ENCODE measurements around the gene CALHM2. TPM values are rescaled to one million over a fixed set of nuclear protein-coding genes. Genes with fewer than 3 reads are reported as not detected.
A peak's percentile ranks its signal among the peaks of the same experiment; 100 is the strongest.

CALHM2 gene
- total and polyA plus RNA-seq, 2 of the 4 experiments (the other 2 are of a cell fraction) = 2.5 to 7.9 TPM

DNA sequence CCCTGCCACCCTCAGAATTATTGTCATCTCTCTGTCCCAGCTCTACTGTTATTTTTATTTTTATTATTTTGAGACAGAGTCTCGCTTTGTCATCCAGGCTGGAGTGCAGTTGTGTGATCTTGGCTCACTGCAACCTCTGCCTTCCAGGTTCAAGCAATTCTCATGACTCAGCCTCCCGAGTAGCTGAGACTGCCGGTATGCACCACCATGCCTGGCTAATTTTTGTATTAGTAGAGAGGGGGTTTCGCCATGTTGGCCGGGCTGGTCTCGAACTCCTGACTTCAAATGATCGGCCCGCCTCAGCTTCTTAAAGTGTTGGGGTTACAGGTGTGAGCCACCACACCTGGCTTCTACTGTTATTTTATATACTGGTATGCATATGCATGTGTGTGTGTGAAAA is 11.0 kb downstream of the CALHM2 start:
- Histone ChIP-seq H3K14ac (replicated peaks; ENCODE audit: low read depth, low read length) (no peak overlapping the region), H3K4me1 (ENCODE audit: control insufficient read depth, insufficient read depth, low read length) (no peaks in the 10 kb centered on the region; the same call in 1 of the 2 replicates), H3K27ac (ENCODE audit: insufficient read depth, low read length) (no peak overlapping the region), H2BK120ac (ENCODE audit: low read depth, low read length) (no peak overlapping the region), H3K27me3 (ENCODE audit: control insufficient read depth, insufficient read depth, low read length) (no peaks in the 10 kb centered on the region), H4K8ac (ENCODE audit: low read depth in 2 of 2, low read length in 2 of 2) (no peak overlapping the region), H2AK9ac (replicated peaks; ENCODE audit: low read depth, low read length, poor library complexity) (no peak overlapping the region), H2BK5ac (ENCODE audit: low read depth, low read length, poor library complexity, severe bottlenecking) (no peak overlapping the region), H3K79me1 (ENCODE audit: low read depth in 1 of 2, low read length in 2 of 2) (no peaks in the 10 kb centered on the region; a peak in 1 of 4 replicates), H3K18ac (ENCODE audit: low read depth, low read length) (no peak overlapping the region), H2AK5ac (ENCODE audit: low read depth, low read length) (no peak overlapping the region), H3K36me3 (ENCODE audit: control insufficient read depth, insufficient read depth, low read length) (peaks cover 78% of the 10 kb centered on the region), H4K20me1 (ENCODE audit: insufficient read depth, low read length) (0 out of 2 replicates have a peak, but pooled peaks cover 4% of the 10 kb centered on the region), H2BK20ac (ENCODE audit: low read depth, low read length) (no peak overlapping the region), H3K9ac (ENCODE audit: low read depth, low read length) (no peak overlapping the region), H4K91ac (ENCODE audit: insufficient read depth, low read depth, low read length) (no peak overlapping the region), H3K56ac (ENCODE audit: extremely low read depth, insufficient read depth, low read length) (no peak overlapping the region), H3K4ac (ENCODE audit: low read depth, low read length) (no peak overlapping the region), H3K4me3 (ENCODE audit: insufficient read depth, low read depth, low read length) (no peak overlapping the region), H2BK15ac (ENCODE audit: low read depth, low read length) (no peak overlapping the region), H3K9me1 (ENCODE audit: insufficient read depth, low read length) (no peaks in the 10 kb centered on the region; the same call in 1 of the 2 replicates), H3K23ac (ENCODE audit: low read depth, low read length) (no peak overlapping the region), H2AFZ (replicated peaks; ENCODE audit: low read length, poor library complexity) (no peak overlapping the region), H3K4me2 (ENCODE audit: low read depth, low read length) (no peak overlapping the region), H3K9me3 (ENCODE audit: control insufficient read depth, insufficient read depth, low read length) (no peaks in the 10 kb centered on the region), H4K5ac (ENCODE audit: low read depth, low read length) (no peak overlapping the region)
- POLR2A ChIA-PET (ENCODE audit: unreplicated experiment) = no interaction called here
- in situ Hi-C loops (cut with MboI; ENCODE audit: low sequenced_read_pairs) = no loop called here
- TF ChIP-seq RFX5 (IDR thresholded peaks at IDR 0.05; ENCODE audit: low read depth, low read length) (no peak), CTCF (conservative IDR thresholded peaks at IDR 0.05; ENCODE audit: low read depth, low read length) (no peak), NFE2L2 (IDR thresholded peaks at IDR 0.05; ENCODE audit: low read depth, low read length) (no peak), FOS (IDR thresholded peaks at IDR 0.05; ENCODE audit: low read depth, low read length) (no peak), POLR2A (IDR thresholded peaks at IDR 0.05; ENCODE audit: low read depth, low read length) (no peak), BHLHE40 (IDR thresholded peaks at IDR 0.05; ENCODE audit: low read depth, low read length) (no peak), MAZ (IDR thresholded peaks at IDR 0.05; ENCODE audit: borderline replicate concordance, low read depth, low read length) (no peak), CHD1 (IDR thresholded peaks at IDR 0.05; ENCODE audit: low read depth, low read length) (no peak), SMC3 (IDR thresholded peaks at IDR 0.05; ENCODE audit: low read depth, low read length) (no peak), MAFK (IDR thresholded peaks at IDR 0.05; ENCODE audit: low read depth, low read length) (no peak), MXI1 (IDR thresholded peaks at IDR 0.05; ENCODE audit: borderline replicate concordance, low read depth, low read length) (no peak), CEBPB (IDR thresholded peaks at IDR 0.05; ENCODE audit: low read depth, low read length) (no peak), RAD21 (IDR thresholded peaks at IDR 0.05; ENCODE audit: low read length) (no peak), RCOR1 (IDR thresholded peaks at IDR 0.05; ENCODE audit: insufficient replicate concordance, low read length) (no peak)
- TF ChIP-seq, protein P1, sequence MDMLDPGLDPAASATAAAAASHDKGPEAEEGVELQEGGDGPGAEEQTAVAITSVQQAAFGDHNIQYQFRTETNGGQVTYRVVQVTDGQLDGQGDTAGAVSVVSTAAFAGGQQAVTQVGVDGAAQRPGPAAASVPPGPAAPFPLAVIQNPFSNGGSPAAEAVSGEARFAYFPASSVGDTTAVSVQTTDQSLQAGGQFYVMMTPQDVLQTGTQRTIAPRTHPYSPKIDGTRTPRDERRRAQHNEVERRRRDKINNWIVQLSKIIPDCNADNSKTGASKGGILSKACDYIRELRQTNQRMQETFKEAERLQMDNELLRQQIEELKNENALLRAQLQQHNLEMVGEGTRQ (IDR thresholded peaks at IDR 0.05; ENCODE audit: low read depth, low read length) = no peak
- TF ChIP-seq, protein P2, sequence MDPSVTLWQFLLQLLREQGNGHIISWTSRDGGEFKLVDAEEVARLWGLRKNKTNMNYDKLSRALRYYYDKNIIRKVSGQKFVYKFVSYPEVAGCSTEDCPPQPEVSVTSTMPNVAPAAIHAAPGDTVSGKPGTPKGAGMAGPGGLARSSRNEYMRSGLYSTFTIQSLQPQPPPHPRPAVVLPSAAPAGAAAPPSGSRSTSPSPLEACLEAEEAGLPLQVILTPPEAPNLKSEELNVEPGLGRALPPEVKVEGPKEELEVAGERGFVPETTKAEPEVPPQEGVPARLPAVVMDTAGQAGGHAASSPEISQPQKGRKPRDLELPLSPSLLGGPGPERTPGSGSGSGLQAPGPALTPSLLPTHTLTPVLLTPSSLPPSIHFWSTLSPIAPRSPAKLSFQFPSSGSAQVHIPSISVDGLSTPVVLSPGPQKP (IDR thresholded peaks at IDR 0.05; ENCODE audit: borderline replicate concordance, low read depth, low read length) = no peak
- BruUV-seq (replicated peaks) = no TSS peak
- CTCF ChIA-PET = no interaction called here
- ATAC-seq (ENCODE audit: low read depth) = peak; percentile 42; the same call in 1 of the 2 replicates
- dilution Hi-C loops (cut with HindIII; ENCODE audit: low sequenced_read_pairs, unreplicated experiment) = no loop called here
- DNase-seq = no peak
- no CpG with 5 or more reads among the region's 8 CpGs for WGBS, 2 experiments (ENCODE audit: extremely low coverage in 2 of 2, insufficient read length in 1 of 2)
- intact Hi-C loops (cut with micrococcal nuclease) = no loop called here
